Effector CD4-positive, alpha-beta T cell (primary cell): ENCODE measurements around the gene CPNE2.
A peak's percentile ranks its signal among the peaks of the same experiment; 100 is the strongest.
"Not testable (repeated sequence)": the region's sequence is repeated elsewhere in the genome, so short reads cannot be mapped to it uniquely, and the experiment has no call there.

Experiments used
- DNase-seq: peaks from one replicate; pipeline ENCODE4 v3.0.0-alpha.2; 2020
- total RNA-seq: gene quantifications from one replicate; lab custom pipeline; 2026; lab: John Stamatoyannopoulos, UW

The CPNE2 gene
- 2.1 reads per million, percentile 4 among the genes with 10 or more reads in this experiment for total RNA-seq

DNA sequence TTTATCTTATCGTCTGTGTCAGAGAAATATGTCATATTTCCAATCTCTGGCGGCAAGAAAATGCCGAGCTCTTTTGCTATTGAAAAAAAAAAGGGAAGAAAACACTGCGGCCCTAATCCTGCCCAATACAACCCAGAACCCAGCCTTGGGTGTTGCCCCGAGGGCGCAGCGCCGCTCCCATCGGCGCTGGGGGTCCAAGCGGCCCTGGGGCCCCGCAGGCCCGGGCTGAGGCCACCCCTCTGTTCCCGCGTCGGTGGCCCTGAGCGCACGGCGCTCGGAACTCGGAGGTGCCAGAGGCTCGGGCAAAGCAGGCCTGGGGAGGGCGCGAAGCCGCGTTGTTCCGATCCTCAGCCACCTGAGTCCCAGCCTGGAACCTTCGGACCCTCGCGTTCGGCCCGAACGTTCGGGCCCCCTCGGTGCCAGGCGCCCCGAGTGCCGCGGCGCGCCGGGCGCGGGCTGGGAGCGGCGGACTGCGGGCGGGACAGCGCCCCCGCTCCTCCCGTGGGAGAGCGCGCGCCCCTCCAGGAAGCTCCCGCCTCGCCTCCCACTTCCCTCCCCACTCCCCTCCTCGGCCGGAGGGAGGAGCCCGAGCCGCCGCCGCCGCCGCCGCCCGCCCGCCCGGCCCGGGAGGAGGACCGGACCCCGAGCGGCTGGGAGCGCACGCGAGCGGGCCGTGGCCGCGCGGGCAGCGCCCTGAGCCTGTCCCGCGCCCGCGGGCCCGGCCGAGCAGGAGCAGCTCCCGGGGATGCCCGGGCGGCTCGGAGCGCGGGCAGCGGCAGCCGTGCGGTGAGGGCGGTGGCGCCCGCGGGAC lies at the start of gene CPNE2:
Gene CPNE2 (plus strand): TSS at position 609 of the 811 bp plus-strand sequence. CDS start 18,160 bp downstream, outside the sequence.
- DNase-seq = no peak

DNA sequence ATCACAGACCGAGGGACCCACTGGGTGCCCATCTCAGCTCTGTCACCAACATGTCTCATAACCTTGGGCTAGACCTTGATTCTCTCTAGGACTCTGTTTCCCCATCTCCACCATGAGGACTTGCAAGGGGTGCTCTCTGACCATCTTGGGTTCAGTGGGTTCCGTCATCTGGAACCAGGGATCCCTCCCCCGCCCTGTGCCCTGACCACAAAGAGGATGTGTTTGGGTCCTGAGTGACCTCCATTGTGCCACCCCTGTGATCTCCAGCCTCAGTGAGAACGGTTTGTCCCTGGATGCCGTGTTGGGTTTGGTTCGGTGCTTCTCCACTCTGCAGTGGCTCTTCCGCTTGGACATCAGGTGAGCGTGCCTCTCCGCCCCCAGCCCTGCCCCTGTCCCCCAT lies 49.1 kb upstream of the CPNE2 start:
- no peak for DNase-seq

DNA sequence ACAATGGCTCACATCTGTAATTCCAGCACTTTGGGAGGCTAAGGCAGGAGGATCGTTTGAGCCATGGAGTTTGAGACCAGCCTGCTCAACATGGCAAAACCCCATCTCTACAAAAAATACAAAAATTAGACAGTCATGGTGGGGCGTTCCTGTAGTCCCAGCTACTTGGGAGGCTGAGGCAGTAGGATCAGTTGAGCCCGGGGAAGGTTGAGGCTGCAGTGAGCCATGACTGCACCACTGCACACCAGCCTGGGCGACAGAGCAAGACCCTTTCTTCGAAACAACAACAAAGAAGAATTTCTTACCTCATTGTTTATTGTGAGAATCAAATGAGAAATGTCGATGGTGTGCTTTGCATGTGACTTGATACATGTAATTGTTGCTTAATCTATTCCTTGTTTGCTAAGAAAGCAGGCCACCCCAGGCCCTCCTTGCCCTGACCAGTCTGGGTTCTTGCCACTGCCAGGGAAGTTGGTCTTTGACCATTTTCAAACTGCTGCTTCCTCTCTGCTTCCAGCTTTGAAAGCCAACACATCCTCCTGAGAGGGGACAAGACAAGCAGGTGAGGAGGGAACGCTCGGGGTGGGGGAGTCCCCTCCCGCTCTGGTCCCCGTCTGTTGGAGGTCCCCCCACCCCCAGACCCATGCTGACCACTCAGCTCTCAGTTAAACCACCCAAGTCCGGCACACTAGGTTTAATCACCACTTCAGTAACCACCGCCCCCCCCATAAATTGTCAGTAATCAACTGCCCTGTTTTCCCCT lies 47.3 kb upstream of the CPNE2 start:
- DNase-seq = no peak

DNA sequence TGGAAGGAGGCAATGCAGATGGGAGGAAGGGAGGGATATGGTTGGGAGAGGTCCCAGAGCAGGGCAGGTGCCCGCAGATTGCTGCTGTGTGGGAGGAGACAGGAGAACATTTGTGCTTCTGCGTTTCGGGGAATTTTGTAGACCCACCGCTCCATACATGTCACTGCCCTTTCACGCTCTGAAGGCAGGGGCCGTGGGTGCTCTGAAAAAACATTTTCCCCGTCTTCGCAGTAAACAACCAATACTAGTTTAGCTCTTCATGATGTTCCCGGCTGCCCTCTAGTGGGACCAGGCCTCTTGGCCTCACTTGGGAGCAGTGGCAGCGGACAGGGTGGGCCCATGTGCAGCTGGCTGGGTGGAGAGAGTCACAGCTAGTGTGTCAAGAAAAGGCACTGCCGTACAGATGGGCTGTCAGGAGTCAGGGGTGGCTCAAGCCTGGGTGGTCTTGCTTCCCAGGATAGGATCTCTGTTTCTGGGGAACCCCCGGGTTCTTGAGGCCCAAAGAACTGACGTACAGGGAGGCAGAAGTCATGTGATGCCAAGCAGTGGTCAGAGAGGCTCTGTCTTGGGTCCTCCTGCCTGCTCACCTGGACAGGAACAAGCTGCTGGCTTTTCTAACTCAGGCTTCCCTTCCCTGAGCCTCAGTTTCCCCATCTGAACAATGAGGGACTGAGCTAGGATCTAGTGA lies 46.5 kb upstream of the CPNE2 start:
- no peak for DNase-seq

DNA sequence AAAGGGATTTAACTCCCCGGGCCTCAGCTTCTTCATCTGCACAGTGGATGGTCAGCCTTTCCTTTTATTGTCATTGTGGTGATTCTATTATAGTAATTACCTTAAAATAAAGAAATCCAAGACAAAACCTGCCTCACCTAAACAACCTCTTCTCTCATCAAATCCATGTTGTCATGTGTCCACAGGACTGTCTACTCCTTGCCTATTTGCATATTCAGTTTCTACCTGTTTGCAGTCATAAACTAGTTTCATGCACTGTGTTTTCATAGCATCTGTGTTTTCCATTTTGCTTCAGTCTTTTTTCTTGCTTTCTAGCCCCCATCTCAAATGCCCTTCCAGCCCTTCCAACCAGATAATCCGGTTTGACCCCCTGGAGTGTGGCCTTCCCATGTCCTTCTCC lies 44.3 kb upstream of the CPNE2 start:
- no peak for DNase-seq

DNA sequence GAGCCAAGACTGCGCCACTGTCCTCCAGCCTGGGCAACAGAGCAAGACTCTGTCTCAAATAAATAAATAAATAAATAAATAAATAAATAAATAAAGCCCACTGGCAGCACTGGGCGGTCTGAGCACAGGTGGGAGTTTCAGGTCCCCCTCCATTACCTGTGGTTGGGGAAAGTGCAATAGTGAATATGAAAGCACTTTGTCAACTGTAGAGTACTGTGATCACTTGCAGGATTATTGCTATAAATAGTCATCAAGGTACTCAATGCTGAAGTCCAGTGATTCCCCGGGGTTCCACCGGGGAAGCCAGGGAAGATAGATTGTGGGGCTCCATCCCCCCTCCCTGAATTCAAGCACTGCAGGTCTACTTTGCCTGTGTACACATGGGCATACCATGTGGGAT lies 42.7 kb upstream of the CPNE2 start:
- DNase-seq = no peak

DNA sequence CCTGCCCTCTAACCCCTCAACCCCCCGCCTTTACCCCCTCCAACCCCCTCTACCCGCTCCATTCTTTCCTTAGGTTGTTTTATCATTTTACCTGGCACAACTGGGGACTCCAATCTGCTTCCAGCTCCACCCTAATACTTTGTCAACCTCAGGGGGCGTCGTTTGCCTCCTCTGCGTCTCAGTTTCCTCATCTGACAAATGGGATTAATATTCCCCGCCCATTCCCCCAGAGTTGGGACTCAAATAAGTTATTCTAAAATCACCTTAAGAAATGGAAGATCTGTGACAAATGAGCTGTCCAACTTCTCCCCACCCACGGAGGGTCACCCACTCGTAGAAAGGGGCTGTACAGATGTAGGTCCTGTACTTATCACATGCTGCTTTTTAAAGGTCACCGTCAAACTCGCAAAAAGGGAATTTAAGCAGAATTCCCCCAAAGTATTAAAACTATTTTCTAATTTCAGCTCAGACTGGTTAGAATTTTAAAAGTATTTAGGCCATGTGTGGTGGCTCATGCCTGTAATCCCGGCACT lies 40.6 kb upstream of the CPNE2 start:
- no peak for DNase-seq

DNA sequence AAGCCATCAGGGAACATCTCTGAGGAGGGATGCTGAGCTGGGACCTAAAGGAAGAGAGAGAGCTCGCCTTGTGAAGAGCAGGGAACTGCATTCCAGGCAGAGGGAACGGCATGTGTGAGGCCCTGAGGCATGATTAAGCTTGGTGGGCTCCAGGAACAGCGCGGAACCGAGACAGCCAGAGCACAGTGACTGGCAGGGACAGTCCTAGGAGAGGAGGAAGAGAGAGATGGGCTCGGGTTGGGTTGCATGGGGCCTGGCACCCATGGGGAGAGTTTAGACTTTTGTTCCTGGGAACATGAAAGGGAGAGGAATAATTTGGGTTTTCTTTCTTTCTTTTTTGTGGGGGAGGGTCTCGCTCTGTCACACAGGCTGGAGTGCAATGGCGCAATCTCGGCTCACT lies 39.2 kb upstream of the CPNE2 start:
- no peak for DNase-seq

DNA sequence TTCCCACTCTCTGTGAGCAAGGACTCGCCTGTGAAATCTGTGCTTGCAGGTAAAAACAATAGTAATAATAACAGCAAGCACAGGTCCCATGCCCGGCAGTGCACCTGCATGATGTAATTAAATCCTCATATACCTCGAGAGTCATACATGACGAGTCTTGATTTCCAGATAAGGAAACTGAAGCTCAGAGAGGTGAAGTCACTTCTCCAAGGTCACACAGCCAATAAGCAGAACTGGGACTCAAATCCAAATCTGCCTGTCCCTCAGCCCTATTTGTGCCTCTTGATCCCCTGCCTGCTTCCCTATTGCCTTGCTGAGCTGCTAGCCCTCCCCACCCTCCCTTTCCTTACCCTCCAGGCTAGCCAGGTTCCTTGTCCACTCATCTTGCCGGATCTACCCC lies 38.0 kb upstream of the CPNE2 start:
- no peak for DNase-seq

DNA sequence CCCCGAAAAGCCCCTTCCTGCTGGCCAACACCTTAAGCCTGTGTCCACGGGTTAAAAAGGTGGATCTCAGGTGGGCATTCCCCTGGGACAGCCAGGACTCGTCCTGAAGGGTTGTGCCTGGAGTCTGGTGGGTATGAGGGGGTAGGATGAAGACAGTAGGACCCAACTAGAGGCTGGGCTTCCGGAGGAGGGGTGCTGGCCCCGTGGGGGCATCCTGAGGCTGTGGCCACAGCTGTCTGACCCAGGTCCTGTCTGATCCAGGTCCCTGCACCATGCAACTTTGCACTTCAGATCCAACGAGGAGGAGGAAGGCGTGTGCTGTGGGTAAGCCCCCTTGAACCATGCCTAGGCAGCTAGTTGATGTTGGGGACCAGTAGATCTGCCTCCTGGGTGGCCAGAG lies 37.6 kb upstream of the CPNE2 start:
- DNase-seq = no peak

DNA sequence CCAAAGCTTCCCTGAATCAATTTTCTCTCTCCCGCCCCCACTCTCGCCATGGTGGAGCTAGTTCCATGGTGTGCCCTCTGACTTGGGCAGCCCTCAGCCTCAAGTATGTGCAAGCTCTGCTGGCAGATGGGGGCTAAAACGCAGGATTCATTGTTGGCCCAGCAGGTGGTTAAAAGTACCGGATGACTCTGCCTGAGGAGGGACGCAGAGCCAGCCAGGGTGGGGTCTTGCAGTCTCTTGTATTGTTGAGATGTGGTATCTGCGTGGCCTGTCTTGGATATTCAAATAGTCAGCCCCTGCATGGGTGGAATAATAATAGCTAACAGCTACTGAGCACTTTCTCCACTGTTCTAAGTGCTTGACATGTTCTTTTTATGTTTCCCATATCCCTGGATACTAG lies 36.7 kb upstream of the CPNE2 start:
- no peak for DNase-seq

DNA sequence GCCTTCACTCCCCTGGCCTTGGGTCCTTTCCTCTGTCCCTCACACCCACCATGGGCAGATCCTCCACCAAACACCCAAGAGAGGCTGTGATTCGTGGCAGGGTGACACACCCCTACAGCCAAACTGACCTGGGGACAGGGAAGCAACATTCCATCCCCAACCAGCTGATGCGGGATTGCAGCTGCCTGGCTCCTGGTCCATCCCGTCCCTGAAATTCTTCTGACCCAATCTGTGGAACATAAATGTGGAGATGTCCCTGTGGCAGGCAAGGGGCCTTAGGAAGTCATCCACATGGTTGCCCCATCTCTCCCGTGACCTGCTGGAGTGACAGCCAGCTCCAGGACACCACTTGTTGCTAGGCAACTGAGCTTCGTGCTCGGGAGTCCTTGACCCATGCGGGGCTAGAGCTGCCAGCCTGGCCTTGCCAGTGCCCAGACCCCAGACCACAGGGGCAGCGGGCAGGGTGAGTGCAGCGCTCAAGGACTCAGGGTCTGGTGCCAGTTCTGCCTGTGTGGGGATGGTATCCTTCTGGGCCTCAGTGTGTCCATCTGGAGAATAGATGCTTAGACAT lies 34.0 kb upstream of the CPNE2 start:
- DNase-seq = no peak

DNA sequence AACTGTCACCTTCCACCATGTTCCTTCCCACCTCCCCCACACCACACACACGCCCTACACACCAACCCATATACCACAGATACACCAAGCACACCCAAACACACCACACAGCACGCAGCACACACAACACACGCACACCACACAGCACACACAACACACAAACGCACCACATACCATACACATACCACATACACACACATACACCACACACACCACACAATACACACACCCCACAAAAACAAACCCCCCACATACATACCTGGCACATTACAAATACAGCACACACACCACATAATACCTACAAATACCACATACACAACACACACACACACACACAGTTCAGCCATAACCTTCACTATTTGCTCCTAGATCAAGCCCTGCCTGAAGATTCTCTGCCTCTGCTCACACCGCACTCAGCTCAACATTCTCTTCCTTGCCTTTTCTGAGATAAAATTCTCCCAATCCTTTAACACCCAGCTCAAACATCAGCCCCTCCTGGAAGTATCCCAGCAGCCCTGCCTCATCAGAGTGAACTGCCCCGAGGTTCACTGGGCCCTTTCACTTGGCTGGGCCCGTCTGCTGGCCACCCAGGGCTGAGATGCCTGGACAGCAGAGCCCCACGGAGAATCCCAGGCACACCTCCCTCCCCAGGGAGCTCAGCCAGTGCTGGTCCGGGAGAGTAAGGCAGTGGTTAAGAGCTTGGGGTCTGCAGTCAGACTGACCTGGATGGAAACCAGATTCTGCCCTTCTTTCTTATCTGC lies 31.9 kb upstream of the CPNE2 start:
- no peak for DNase-seq

DNA sequence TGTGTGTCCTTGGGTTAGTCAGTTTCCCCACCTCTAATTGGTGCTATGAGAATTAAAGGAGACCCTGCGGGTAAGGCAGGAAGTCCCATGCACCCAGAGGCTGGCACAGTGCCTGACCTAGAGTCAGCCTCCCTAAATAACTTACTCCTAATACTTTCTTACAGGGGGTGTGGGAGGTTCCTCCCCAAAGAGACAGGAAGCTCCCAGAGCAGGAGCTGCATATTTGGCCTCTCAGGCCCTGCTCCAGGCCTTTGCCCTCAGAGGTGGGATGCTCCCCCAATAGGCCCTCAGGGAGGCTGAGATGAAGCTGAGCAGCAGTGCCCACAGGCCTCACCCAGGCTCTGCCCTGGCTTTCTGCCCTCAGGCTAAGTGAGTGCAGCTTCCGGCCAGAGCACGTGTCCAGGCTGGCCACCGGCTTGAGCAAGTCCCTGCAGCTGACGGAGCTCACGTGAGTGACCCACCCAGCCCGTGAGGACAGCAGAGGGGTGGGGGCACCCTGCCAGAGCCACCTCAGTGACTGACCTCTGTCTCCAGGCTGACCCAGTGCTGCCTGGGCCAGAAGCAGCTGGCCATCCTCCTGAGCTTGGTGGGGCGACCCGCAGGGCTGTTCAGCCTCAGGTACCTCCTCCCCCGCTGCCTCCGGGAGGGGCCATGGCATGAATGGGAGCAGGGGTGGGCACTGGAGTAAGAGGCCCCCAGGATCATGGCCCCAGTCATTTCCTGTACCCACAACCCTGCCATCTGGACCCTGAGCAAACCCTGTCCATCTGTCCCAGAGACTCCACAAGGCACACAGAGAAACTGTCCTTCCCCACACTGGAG lies 31.1 kb upstream of the CPNE2 start:
- DNase-seq = no peak

DNA sequence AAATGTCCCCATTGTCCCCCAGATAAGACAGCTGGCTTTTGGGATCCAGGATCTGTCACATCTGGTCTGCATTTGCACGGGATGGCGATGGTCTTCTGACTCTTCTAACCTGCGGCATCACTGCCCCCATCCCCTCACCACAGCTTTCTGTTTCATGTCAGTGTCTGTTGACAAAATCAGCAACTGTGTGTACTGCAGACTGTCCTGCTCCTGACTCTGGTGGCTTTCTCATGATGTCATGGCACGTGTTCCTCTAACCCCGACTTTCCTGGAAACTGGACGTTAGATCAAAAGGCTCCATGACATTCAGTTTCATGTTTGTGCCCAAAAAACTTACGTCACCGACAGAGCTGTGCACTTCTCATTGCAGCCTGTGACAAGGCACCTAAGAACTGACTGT lies 30.1 kb upstream of the CPNE2 start:
- no peak for DNase-seq

DNA sequence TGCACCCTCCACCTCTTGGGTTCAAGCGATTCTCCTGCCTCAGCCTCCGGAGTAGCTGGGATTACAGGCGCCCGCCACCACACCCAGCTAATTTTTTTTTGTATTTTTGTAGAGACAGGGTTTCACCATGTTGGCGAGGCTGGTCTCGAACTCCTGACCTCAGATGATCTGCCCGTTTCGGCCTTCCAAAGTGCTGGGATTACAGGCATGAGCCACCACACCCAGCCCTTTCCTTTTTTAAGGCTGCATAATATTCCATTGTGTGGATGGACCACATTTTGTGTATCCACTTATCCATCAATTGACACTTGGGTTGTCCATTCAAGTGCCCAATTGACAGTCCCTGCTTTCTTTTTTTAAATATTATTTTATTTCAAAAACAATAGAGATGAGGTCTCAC lies 29.2 kb upstream of the CPNE2 start:
- DNase-seq = not testable (repeated sequence)

DNA sequence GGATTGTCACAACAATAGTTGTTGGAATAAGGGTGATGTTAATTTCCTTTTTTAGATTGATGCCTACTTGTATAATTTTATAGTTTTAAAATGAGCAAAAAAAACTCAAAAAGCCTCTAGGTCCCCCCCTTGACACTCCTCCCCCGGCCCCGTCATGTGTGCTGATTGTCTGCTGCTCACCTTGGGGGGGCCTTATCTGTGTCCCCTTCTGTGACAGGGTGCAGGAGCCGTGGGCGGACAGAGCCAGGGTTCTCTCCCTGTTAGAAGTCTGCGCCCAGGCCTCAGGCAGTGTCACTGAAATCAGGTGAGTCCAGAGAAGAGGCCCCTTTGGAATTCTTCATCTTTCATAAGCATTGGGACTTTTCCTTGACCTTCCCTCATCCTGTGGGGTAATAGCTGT lies 27.4 kb upstream of the CPNE2 start:
- DNase-seq = no peak

DNA sequence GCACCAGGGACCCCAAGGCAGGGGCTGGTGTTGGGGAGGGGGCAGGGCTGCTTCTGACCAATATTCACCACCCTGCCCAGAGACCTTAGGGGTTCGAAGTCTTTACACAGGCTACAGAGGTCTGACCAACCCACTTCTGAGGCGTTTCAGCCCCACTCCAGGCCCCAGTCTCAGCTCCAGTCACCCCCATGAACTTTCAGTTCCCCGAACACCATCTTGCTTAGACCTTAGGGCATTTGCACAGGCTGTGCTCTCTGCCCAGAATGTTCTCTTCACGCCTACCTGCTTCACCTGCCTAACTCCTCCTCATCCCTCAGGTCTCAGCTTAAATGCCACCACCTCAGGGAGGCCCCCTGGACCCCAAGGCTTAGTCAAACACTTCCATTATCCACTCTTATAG lies 25.8 kb upstream of the CPNE2 start:
- DNase-seq = no peak

DNA sequence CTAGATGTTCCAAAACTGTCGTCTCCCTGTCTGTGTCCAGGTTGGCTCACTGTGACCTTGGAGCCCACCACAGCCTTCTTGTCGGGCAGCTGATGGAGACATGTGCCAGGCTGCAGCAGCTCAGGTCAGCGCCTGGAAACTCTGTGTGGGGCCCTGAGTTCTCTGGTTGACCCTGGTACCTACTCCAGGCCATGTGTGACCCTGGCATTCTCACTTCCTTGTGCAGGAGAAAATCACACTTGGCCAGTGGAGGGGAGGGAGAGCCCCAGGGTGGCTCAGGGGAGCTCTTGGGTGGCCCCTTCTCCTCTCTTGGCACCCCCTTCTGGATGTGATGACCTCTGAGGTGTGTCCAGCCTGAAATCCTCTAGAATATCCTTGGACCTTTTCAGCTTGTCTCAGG lies 25.0 kb upstream of the CPNE2 start:
- DNase-seq = no peak

DNA sequence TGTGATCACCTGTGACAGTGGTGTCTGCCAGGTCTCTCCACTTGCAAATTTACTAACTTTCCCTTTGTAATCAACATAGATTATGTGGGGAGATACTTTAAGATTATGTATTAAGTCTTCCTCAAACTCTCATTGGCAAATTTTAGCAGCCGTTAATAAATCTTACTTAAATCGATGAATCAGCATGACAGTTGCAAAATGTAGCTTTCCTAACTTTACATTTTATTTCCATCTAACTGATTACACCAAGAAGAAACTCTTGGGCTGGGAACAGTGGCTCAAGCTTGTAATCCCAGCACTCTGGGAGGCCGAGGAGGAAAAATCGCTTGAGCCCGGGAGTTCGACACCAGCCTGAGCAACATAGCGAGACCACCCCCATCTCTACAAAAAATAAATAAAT lies 23.3 kb upstream of the CPNE2 start:
- DNase-seq = no peak

DNA sequence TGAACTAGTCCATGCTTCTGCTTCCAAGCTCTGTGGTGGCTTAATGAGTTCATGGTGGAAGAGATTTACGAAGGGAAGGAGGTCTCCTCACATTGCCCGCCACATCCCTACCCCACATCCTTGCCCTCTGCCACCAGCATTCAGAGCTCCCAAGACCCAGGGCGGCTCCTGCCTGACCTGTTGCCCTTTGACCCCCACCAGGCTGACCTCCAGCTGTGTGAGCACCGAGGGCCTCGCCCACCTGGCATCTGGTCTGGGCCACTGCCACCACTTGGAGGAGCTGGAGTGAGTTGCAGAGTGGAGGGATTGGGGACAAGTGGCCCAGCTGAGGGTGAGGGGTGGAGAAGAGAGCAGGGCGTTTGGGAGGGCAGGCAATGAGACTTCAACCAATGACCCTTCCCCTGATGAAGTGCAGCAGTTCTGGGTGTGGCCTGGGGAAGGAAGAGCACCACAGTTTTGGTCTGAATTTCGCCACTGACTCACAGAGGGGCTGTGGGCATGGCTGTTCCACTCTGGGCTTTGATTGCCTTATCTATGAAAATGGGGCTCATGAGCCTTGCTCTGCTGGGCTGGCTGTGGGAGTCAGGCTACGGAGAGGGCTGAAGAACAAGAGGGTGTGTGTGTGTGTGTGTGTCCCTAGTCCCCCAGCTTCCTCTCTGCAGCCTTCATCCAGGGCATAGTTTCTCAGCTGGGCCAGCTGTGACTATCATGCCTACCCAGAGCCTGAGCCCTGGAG lies 22.6 kb upstream of the CPNE2 start:
- DNase-seq = no peak
